Measurements from ENCODE around the gene SLC4A8. TPM values are rescaled to one million over a fixed set of nuclear protein-coding genes. Genes with fewer than 3 reads are reported as not detected.

The SLC4A8 gene
- polyA plus RNA-seq, 2 of the 4 experiments (the other 2 are of a cell fraction): 1.1 to 2.3 TPM

- TF ChIP-seq HDAC2 (IDR thresholded peaks at IDR 0.05) (no peak), REST (IDR thresholded peaks at IDR 0.05) (no peak), E2F6 (IDR thresholded peaks at IDR 0.05; ENCODE audit: borderline replicate concordance, low read depth) (no peak), ZNF302 (CRISPR knock-in tag; IDR thresholded peaks at IDR 0.05) (no peak), CEBPB (IDR thresholded peaks at IDR 0.05) (no peak), KDM1A (IDR thresholded peaks at IDR 0.05; ENCODE audit: low read depth) (no peak), ZC3H11A (IDR thresholded peaks at IDR 0.05) (no peak), ELK1 (IDR thresholded peaks at IDR 0.05; ENCODE audit: low read depth, low read length) (no peak), PHF8 (IDR thresholded peaks at IDR 0.05; ENCODE audit: borderline replicate concordance, low read depth) (no peak), SREBF2 (IDR thresholded peaks at IDR 0.05) (no peak), CTCF (IDR thresholded peaks at IDR 0.05) (no peak), POLR2AphosphoS2 (conservative IDR thresholded peaks at IDR 0.05; ENCODE audit: low read length) (no peak), NPAS2 (CRISPR knock-in tag; IDR thresholded peaks at IDR 0.05; ENCODE audit: borderline replicate concordance) (no peak), FOSL2 (IDR thresholded peaks at IDR 0.05) (no peak), FOSL2 (CRISPR knock-in tag; IDR thresholded peaks at IDR 0.05) (no peak), HOXB13 (CRISPR knock-in tag; IDR thresholded peaks at IDR 0.05; ENCODE audit: low read depth) (no peak), RFX5 (IDR thresholded peaks at IDR 0.05) (no peak), HOXB5 (CRISPR knock-in tag; IDR thresholded peaks at IDR 0.05) (no peak), JUN (IDR thresholded peaks at IDR 0.05) (no peak)
- Histone ChIP-seq H3K9me3 (no peaks in the 10 kb centered on the region), H3K4me2 (no peak overlapping the region), H3K4me3 (no peak overlapping the region), H3K27ac (no peak overlapping the region), H3K4me1 (no peaks in the 10 kb centered on the region)
- CTCF ChIA-PET: interaction anchor here (1.8 to 2.5 kb wide), 2 partner anchors 7 to 462 kb away, joined by 5 to 19 read pairs; no protein-coding TSS in a partner anchor
- DNase-seq (ENCODE audit: low read depth in 1 of 2, low spot score in 1 of 2) (no peak), ATAC-seq (no peak), FAIRE-seq (no peak)
- POLR2A ChIA-PET: no interaction called here
Measured at GRCh38 chr12:51413149-51413548, 11.5 kb upstream of the SLC4A8 start.

GRCh38 chr12:51413791-51414190, 10.8 kb upstream of the SLC4A8 start:
- H3K4me2 ChIP-seq: no peak overlapping the region
- ATAC-seq (no peak), DNase-seq (ENCODE audit: low read depth in 1 of 2, low spot score in 1 of 2) (no peak), FAIRE-seq (no peak)
- CTCF ChIA-PET: interaction anchor here (1.2 to 2.0 kb wide), 2 partner anchors 118 to 400 kb away, joined by 3 to 7 read pairs; no protein-coding TSS in a partner anchor
- POLR2A ChIA-PET: no interaction called here
- H3K4me3 ChIP-seq: no peak overlapping the region
- H3K27ac ChIP-seq: no peak overlapping the region
- H3K4me1 ChIP-seq: no peaks in the 10 kb centered on the region
- no peaks in the 10 kb centered on the region for H3K9me3 ChIP-seq
- WGBS (ENCODE audit: missing lambda C conversion rate): 36% methylated on average over 3 of the region's 3 CpGs
- TF ChIP-seq CTCF (IDR thresholded peaks at IDR 0.05) (no peak), ZSCAN20 (CRISPR knock-in tag; IDR thresholded peaks at IDR 0.05) (no peak), CEBPB (IDR thresholded peaks at IDR 0.05) (no peak), CHD2 (IDR thresholded peaks at IDR 0.05; ENCODE audit: low read length, partially characterized antibody) (no peak), MAX (IDR thresholded peaks at IDR 0.05) (no peak), HOXA7 (CRISPR knock-in tag; IDR thresholded peaks at IDR 0.05) (no peak), RFX5 (IDR thresholded peaks at IDR 0.05) (no peak), PHF8 (IDR thresholded peaks at IDR 0.05; ENCODE audit: borderline replicate concordance, low read depth) (no peak), E2F6 (IDR thresholded peaks at IDR 0.05; ENCODE audit: borderline replicate concordance, low read depth) (no peak), HOXB5 (CRISPR knock-in tag; IDR thresholded peaks at IDR 0.05) (no peak), HEYL (CRISPR knock-in tag; IDR thresholded peaks at IDR 0.05) (no peak), SREBF2 (IDR thresholded peaks at IDR 0.05) (no peak), EP300 (IDR thresholded peaks at IDR 0.05) (no peak), RCOR1 (IDR thresholded peaks at IDR 0.05; ENCODE audit: low read depth, low read length) (no peak), MYC (IDR thresholded peaks at IDR 0.05; ENCODE audit: borderline replicate concordance, low read length) (no peak)
